Epidermal melanocyte (primary cell): ENCODE measurements around the gene MYEOV.

Experiments used
- DNase-seq: peaks from one replicate; pipeline ENCODE4 v3.0.0; 2011; ENCODE audit warnings: low spot score; ENCODE audit not compliant: insufficient read length

Gene MYEOV

DNA sequence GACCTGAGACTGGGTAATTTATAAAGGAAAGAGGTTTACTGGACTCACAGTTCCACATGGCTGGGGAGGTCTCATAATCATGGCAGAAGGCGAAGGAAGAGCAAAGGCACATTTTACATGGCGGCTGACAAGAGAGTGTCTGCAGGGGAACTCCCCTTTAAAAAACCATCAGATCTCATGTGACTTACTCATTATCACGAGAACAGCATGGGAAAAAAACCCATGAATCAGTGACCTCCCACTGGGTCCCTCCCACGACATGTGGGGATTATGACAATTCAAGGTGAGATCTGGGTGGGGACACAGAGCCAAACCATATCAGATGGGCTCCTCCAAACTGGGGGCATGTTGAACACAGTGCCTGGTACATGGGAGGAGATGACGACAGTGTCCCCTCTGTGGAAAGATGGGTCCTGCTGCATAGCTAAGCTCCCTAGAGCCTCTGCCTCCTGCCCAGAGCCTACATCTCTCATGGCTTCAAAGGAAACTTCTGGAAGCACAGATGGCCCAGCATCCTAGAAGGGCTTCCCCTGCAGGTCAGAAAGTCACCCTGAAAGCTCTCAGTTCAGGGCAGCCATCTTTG, 46.1 kb downstream of the MYEOV start:
- no peak for DNase-seq

DNA sequence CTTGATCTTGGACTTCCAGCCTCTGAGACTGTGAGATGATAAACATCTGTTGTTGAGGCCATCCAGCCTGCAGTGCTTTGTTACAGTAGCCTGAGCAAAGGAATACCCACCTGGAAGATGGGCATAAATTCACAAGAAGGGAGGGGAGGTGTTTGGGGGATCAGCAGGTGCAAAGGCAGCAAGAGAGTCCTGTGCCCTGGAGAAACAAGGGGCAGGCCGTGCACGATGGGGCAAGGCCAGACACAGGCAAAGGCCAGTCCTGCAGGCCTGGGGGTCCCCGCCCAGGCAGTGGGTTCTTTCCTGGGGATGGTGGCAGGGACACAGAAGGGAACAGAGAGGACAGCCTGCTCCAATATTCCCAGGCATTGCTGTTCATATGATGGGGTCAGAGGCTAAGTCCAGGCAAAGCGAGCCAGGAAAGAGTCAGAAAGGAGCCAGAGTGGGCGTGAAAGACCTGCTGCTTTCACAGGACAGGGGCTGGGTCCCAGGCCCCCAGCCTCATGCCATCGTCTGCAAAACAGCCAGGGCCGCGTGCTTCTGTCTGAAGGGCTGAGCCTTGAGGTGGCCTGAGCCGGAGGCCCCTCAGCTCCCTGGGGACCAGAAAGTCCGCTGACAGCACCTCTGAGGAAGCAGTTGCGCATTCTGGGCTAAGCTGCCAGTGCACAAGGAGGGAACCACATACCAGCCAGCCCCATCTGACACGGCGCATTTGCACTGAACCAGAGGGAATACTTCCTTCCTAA, 48.8 kb downstream of the MYEOV start:
- DNase-seq = no peak

DNA sequence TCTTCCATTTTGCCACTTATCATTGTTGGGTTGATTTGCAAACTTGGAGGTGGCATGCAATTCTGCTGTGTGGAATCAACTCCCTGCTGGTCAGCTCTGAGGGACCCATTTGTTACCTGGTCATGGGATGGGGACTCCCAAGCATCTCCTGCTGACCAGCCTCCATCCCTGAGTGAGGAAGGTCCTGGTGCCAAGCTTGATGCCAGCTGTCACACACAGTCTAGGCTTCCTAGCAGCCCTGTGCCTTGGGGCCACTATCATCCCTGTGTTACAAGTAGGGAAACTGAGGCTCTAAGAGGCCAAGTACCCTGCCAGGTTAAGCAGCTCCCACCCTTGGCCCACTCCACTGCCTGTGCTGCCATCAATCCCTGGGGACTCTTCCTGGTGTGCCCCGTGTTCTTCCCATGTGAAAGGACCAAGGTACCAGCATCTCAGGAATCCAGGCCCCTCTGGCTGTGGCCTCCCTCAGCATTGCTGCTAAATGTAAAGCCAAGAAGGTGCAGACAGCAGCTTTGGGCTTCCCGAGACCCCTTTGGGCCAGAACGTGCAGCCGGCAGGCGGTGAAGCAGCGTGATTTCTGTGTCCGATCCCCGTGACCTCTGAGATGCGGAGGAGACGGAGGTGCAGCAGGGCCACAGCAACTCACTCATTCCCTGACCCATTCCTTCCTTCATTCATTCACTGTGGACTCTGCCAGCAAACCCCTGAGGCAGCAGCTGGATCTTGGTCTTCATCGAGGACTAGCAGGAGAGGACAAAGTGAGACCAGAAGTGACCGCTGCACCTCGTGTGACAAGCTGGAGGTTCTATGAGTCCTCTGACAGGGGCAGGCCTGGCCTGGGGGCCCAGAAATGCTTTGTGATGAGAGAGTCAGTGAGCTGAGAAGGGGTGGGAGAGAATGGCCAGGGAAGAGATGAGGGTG, 49.7 kb downstream of the MYEOV start:
- DNase-seq = no peak

DNA sequence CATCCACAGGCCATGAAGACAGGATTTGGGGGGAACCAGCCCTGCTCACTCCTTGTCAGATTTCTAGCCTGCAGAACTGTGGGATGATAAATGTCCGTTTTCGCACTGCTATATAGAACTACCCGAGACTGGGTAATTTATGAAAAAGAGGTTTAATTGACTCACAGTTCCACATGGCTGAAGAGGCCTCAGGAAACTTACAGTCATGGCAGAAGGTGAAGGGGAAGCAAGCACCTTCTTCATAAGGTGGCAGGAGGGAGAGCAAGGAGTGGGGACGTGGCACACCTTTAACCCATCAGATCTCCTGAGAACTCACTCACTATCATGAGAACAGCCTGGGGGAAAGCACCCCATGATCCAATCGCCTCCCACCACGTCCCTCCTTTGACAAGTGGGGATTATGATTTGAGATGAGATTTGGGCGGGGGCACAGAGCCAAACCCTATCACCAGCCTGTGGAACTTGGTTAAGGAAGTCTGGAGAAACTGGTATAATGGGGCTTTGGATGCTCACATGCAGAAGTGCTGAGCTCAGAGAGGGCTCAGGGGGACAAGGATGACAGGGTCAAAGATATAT, 50.7 kb downstream of the MYEOV start:
- DNase-seq = no peak
